H7 (cell line): ENCODE measurements around the gene ZNF385B. TPM values are rescaled to one million over a fixed set of nuclear protein-coding genes. Genes with fewer than 3 reads are reported as not detected.

Source experiments
- DNase-seq: peaks from one replicate; pipeline ENCODE4 v3.0.0; 2012
- H3K27me3 ChIP-seq: 2 replicates; pipeline ENCODE4 v1.6.0; 2011; ENCODE audit warnings: mild to moderate bottlenecking, low read length; ENCODE audit not compliant: control insufficient read depth, insufficient read depth
- H3K36me3 ChIP-seq: replicated peaks from 2 replicates; pipeline ENCODE4 v1.5.1; 2011; ENCODE audit warnings: low read length; ENCODE audit not compliant: control insufficient read depth, insufficient read depth
- H3K4me3 ChIP-seq: 2 replicates; pipeline ENCODE4 v1.5.1; 2011; ENCODE audit warnings: low read depth, mild to moderate bottlenecking, control low read depth, low read length, moderate library complexity; ENCODE audit not compliant: insufficient read depth
- total RNA-seq: library from RNA; depleted of rRNA; stranded (reverse); fragments of >200 nt; shearing (Covaris generic); gene quantifications from 2 replicates; pipeline ENCODE4 v1.2.3, GENCODE V29; 2014

ZNF385B gene
- total RNA-seq, 1 experiment from 2014 or later: 0.90 TPM

GRCh38 chr2:179765666-179766065, 95.7 kb downstream of the ZNF385B start:
- Histone ChIP-seq H3K27me3 (no peaks in the 10 kb centered on the region), H3K36me3 (no peaks in the 10 kb centered on the region), H3K4me3 (no peak overlapping the region)
- peak; percentile 52 for DNase-seq

- no peaks in the 10 kb centered on the region for H3K36me3 ChIP-seq
These were observed 96.7 kb downstream of the ZNF385B start for GRCh38 chr2:179764710-179765109.

GRCh38 chr2:179758636-179759035, 102.8 kb downstream of the ZNF385B start:
- no peaks in the 10 kb centered on the region for H3K27me3 ChIP-seq
- no peak for DNase-seq
- H3K4me3 ChIP-seq: no peak overlapping the region
- no peaks in the 10 kb centered on the region for H3K36me3 ChIP-seq

More at GRCh38 chr2:179764710-179765109, 96.7 kb downstream of the ZNF385B start:
- no peak for DNase-seq
- Histone ChIP-seq H3K4me3 (no peak overlapping the region), H3K27me3 (no peaks in the 10 kb centered on the region)

- Histone ChIP-seq H3K36me3 (no peaks in the 10 kb centered on the region), H3K27me3 (no peaks in the 10 kb centered on the region), H3K4me3 (no peak overlapping the region)
- DNase-seq: peak; percentile 22
These were observed 110.1 kb downstream of the ZNF385B start for GRCh38 chr2:179751163-179751809.

GRCh38 chr2:179749210-179749609, 112.2 kb downstream of the ZNF385B start:
- no peak for DNase-seq
- no peaks in the 10 kb centered on the region for H3K36me3 ChIP-seq
- no peak overlapping the region for H3K4me3 ChIP-seq
- H3K27me3 ChIP-seq: no peaks in the 10 kb centered on the region

- Histone ChIP-seq H3K36me3 (no peaks in the 10 kb centered on the region), H3K27me3 (no peaks in the 10 kb centered on the region), H3K4me3 (no peak overlapping the region)
- DNase-seq: no peak
These were observed 114.4 kb downstream of the ZNF385B start for GRCh38 chr2:179746981-179747380.

GRCh38 chr2:179745635-179746256, 115.7 kb downstream of the ZNF385B start:
- Histone ChIP-seq H3K36me3 (no peaks in the 10 kb centered on the region), H3K27me3 (no peaks in the 10 kb centered on the region), H3K4me3 (no peak overlapping the region)
- no peak for DNase-seq

- DNase-seq: no peak
- no peak overlapping the region for H3K4me3 ChIP-seq
- no peaks in the 10 kb centered on the region for H3K27me3 ChIP-seq
- H3K36me3 ChIP-seq: no peaks in the 10 kb centered on the region
These were observed 117.0 kb downstream of the ZNF385B start for GRCh38 chr2:179744401-179744800.

GRCh38 chr2:179741317-179741716, 120.1 kb downstream of the ZNF385B start:
- H3K36me3 ChIP-seq: no peaks in the 10 kb centered on the region
- H3K4me3 ChIP-seq: no peak overlapping the region
- no peak for DNase-seq
- no peaks in the 10 kb centered on the region for H3K27me3 ChIP-seq

- H3K27me3 ChIP-seq: no peaks in the 10 kb centered on the region
- H3K4me3 ChIP-seq: no peak overlapping the region
- no peak for DNase-seq
- H3K36me3 ChIP-seq: no peaks in the 10 kb centered on the region
These were observed 131.4 kb downstream of the ZNF385B start for GRCh38 chr2:179729966-179730365.

GRCh38 chr2:179726461-179727180, 134.8 kb downstream of the ZNF385B start:
- no peak overlapping the region for H3K4me3 ChIP-seq
- DNase-seq: no peak
- no peaks in the 10 kb centered on the region for H3K27me3 ChIP-seq
- no peaks in the 10 kb centered on the region for H3K36me3 ChIP-seq

- no peak overlapping the region for H3K4me3 ChIP-seq
- DNase-seq: no peak
- no peaks in the 10 kb centered on the region for H3K27me3 ChIP-seq
- no peaks in the 10 kb centered on the region for H3K36me3 ChIP-seq
These were observed 137.0 kb downstream of the ZNF385B start for GRCh38 chr2:179724403-179724802.

GRCh38 chr2:179720173-179720772, 141.1 kb downstream of the ZNF385B start:
- no peaks in the 10 kb centered on the region for H3K36me3 ChIP-seq
- DNase-seq: no peak
- no peak overlapping the region for H3K4me3 ChIP-seq
- no peaks in the 10 kb centered on the region for H3K27me3 ChIP-seq

- H3K36me3 ChIP-seq: no peaks in the 10 kb centered on the region
- DNase-seq: no peak
- no peak overlapping the region for H3K4me3 ChIP-seq
- no peaks in the 10 kb centered on the region for H3K27me3 ChIP-seq
These were observed 145.5 kb downstream of the ZNF385B start for GRCh38 chr2:179715871-179716270.

GRCh38 chr2:179715196-179715595, 146.2 kb downstream of the ZNF385B start:
- no peak for DNase-seq
- H3K4me3 ChIP-seq: no peak overlapping the region
- H3K36me3 ChIP-seq: no peaks in the 10 kb centered on the region
- no peaks in the 10 kb centered on the region for H3K27me3 ChIP-seq
